Measurements from ENCODE around the gene NEK1.
"Not testable (repeated sequence)": the region's sequence is repeated elsewhere in the genome, so short reads cannot be mapped to it uniquely, and the experiment has no call there.

The NEK1 gene

GRCh38 chr4:169494234-169494633, 118.1 kb downstream of the NEK1 start:
- not testable (repeated sequence) for DNase-seq

DNA sequence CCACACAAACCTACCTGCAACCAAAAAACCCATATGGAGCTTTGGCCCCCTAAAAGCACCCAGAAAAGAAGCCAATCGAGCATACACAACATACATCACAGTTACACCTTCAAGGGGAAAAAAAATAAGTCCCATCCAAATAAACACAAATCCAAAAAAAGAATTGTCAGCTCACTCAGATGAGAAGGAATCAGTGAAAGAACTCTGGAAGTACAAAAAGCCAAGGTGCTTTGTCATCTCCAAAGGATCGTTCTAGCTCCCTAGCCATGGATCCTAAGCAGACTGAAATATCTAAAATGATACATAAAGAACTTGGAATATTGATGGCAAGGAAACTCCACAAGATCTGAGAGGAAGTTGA, 119.2 kb downstream of the NEK1 start:
- no peak for DNase-seq

- peak in 3 of 56 donors; percentile 1 to 17 (median 4) for DNase-seq
Measured at GRCh38 chr4:169492436-169493163, 119.8 kb downstream of the NEK1 start.

DNA sequence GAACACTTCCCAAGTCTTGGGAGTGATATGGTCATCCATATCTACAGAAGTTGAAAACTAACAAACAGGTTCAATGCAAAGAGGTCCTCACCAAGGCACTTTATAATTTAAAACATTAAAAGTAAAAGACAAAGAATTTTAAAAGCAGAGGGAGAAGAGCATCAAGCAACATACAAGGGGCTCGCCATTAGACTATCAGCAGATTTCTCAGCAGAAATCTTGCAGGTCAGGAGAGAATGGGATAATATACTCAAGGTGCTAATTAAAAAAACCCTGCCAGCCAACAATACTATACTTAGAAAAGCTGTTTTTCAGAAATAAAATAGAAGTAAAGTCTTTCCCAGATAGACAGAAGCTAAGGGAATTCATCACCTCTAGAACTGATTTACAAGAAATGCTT, 121.2 kb downstream of the NEK1 start:
- no peak for DNase-seq

DNA sequence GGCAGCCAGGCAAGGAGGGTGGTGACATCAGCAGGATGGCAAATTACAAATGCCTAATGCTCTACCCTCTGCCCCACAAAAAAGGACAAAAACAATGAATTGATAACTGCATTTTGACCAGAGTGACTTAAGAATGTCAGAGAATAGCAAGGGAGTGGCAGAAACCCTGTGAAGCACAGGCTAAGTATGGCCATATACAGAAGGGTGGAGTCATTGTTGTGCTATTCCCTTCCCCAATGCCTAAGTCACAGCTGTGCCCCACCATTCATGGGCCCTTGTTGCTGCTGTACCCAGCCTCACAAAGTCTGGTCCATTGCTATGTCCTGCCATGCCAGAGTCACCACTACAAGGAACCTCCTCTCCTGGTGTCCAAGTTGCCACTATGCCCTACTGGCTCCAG, 123.1 kb downstream of the NEK1 start:
- no peak for DNase-seq

DNA sequence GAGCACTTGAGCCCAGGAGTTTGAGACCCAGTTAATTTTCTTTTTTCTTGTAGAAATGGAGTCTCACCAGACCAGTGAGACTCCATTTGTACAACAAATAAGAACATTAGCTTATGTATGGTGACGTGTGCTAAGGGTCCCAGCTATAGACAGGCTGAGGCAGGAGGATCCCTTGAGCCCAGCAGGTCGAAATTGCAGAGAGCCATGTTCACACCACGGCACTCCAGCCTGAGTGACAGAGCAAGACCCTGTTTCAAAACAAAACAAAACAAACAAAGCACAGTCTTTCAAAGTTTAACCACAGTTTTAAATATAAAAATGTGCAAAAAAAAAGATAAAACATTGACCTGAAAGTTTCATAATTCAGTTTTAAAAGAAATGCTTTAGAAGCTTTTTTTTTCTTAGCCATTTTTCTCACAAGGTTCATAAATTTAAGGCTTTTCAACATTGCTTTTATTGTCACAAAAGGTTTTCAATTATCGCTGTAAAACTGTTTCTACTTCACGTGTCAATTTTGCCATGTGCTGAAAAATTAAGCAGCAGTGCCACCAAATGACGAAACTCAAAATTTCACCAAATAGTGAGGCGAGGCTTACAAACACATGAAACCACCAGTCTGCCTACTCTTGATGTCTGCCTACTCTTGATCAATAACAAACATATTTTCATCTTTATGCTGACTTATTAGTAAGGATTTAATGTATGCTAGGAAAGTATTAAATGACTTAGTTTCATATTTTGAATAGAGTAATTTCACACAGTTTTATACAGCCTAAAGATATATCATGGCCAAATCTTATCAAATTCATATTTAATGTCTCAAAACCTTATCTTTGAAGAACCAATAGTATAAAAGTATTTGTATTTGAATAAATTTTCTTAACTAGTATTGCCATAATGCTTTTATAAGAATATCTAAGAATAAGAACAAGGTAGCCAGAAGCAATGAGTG, 126.3 kb downstream of the NEK1 start:
- peak in 26 of 56 donors; percentile 0 to 39 (median 10) for DNase-seq

GRCh38 chr4:169485086-169485485, 127.3 kb downstream of the NEK1 start:
- no peak for DNase-seq

GRCh38 chr4:169484485-169484884, 127.9 kb downstream of the NEK1 start:
- DNase-seq = peak in 4 of 56 donors; percentile 0 to 9 (median 4)

DNA sequence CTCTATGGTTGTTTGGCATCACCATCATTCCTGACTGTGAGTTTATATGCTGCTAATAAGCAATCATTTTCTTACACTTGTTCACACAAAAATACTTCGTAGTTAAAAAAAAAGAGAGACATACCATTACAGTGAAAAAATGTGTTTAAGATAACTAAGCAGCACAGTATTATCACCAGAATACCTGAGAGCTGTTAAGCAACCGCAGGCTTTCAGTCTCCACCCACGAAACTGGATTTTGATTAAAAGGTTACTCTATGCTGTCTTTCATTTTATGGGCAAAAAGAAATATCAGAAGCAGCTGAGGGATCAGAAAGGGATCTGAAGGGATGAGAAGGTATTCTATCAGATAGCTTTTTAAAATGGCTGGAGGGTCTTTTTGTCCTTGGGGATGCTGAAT, 148.3 kb downstream of the NEK1 start:
- no peak for DNase-seq

GRCh38 chr4:169460081-169460480, 152.3 kb downstream of the NEK1 start:
- no peak for DNase-seq

DNA sequence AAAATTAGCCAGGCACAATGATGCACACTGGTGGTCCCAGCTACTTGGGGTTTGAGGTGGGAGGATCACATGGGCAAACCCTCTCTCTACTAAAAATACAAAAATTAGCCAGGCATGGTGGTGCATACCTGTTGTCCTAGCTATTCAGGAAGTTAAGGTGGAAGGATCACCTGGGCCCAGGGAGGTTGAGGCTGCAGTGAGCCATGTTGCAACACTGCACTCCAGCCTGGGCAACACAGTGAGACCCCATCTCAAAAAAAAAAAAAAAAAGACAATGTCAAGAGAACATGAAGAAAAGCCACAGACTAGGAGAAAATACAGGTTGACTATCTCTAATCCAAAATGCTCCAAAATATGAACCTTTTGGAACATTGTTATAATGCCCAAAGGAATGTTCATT, 153.8 kb downstream of the NEK1 start:
- DNase-seq = no peak

DNA sequence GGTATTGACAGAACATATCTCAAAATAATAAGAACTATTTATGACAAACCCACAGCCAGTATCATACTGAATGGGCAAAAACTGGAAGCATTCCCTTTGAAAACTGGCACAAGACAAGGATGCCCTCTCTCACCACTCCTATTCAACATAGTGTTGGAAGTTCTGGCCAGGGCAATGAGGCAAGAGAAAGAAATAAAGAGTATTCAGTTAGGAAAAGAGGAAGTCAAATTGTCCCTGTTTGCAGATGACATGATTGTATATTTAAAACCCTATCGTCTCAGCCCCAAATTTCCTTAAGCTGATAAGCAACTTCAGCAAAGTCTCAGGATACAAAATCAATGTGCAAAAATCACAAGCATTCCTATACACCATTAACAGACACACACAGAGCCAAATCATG, 159.7 kb downstream of the NEK1 start:
- DNase-seq = not testable (repeated sequence)

- not testable (repeated sequence) for DNase-seq
Measured at GRCh38 chr4:169448935-169449334, 163.4 kb downstream of the NEK1 start.

DNA sequence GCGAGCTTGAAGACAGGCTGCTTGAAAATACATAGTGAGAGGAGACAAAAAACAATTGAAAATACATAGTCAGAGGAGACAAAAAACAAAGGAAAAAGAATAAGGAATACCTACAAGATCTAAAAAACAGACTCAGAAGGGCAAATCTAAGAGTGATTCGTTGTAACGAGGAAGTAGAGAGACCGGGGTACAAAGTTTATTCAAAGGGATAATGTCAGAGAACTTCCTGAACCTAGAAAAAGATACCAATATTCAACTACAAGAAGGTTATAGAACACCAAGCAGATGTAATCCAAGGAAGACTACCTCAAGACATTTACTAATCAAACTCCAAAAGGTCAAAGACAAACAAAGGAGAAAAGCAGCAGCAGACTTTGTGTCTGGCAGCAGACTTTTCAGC, 165.6 kb downstream of the NEK1 start:
- no peak for DNase-seq

- no peak for DNase-seq
Measured at GRCh38 chr4:169443748-169444147, 168.6 kb downstream of the NEK1 start.

- DNase-seq = peak in 1 of 56 donors; percentile 19
Measured at GRCh38 chr4:169440446-169440845, 171.9 kb downstream of the NEK1 start.

DNA sequence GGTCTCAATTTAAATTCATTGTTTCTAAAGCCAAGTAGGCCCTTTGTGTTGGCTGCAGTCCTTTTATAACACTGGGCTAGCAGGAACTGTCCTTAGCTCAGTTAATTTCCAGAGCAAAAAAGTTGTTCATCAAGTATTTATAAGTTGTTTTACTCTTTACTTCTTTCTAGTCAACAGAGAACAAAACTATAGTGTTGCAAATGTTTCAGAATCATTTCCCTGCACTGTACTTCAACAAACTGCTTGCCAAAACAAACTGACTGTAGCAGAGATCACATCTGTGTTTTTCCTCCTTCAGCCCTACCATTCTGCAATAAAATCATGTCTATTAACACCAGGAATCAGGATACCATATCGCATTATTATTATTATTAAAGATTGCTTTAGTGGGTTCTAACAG, 173.1 kb downstream of the NEK1 start:
- DNase-seq = no peak

DNA sequence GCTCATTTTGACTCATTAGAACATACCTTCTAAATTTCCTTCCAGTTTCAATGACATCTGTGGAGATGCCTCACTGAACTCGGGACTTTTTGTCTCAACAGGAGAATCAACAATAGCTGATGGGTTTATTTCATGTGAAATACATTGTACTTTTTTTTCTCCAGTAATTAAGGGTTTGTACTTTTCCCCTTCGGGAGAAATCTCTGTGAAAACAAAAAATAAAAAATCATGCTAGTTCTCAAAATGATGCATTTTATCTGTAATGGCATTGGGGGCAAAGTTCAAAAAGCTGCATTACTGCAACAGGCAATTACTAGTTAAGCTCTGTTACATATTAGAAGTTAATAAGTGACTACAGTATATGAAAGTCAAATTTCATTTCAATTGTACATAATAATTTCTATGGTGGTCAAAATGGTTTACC, 174.3 kb downstream of the NEK1 start:
- no peak for DNase-seq

GRCh38 chr4:169437299-169438047, 174.9 kb downstream of the NEK1 start:
- DNase-seq = no peak

DNA sequence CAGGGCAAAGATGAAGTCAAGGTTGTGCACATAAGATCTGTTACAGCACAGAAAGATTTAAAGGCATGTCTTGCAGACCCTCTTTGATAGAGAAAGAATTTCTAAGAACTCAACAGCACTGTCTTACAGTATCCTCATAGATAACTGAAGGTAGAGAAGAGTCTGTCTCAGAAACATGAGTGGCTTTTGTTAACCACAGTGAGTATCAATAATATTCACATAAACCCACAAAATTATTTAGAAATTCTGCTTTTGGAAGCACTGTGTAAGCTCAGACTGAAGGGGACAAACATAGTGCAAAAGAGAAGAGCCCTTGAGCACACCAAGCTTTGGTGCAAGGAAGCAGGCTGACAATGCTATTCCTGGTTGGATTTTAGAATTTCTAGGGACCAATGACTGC, 175.6 kb downstream of the NEK1 start:
- no peak for DNase-seq

DNA sequence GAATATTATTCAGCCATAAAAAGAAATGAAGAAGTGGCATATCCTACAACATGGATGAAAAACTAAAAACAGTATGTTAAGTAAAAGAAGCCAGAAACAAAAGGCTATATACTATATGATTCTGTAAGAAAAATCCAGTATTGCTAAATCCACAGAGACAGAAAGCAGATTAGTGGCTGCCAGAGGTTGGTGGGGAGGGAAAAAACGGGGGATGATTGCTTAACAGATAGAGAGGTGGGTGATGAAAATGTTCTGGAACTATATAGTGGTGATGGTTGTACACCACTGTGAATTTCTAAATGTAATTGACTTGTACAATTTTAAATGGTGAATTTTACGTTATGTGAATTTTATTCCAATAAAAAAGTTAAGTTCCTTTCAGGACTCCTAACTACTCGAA, 184.0 kb downstream of the NEK1 start:
- DNase-seq = no peak

GRCh38 chr4:169427727-169428126, 184.7 kb downstream of the NEK1 start:
- DNase-seq = not testable (repeated sequence)
